HG03378 (cell line): ENCODE results near the gene WIPF2.
A peak's percentile ranks its signal among the peaks of the same experiment; 100 is the strongest.

Source experiments
- ATAC-seq: cut with Tn5 transposase; IDR thresholded peaks from one replicate; pipeline ENCODE4 v1.9.1; 2021; ENCODE audit warnings: mild to moderate bottlenecking, moderate library complexity; ENCODE audit not compliant: unreplicated experiment

Gene WIPF2

DNA sequence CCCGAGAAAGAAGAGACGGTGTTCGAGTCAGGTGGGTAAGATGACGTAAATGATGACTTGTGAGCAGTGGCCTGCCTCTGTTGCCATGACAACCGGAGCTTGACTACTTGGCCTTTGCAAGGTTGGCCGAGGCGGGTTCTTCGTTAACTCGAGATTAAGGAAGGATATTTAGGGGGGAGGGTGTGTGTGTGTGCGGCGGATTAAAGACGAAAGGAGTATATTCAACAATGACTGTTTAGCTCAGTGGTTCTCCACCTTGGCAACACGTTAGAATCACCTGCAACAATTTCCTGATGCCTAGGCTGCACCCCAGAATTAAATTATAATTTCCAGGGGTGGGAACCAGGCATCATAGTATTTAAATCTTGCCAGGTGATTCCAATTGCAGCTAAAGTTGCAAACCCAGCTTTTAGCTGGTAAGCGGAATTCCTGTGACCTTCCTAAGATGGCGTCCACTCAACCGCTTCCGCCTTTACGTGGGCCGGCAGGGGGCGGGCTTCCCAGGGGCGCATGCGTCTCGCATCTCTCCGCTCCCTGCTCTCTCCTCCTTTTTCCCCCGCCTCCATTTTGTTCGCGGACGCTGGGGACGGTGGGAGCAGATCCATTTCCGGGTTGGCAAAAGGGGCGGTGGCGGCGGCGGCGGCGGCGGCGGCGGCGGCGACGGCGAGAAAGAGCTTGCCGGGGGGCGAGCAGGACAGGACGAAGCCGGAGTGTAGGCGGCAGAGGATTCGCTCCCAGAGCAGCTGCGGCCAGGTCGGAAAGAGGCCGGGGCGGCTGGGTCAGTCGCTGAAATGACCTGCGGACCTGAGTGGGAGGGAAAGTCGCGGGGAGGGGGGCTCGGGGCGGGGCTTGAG, at the start of gene WIPF2:
Gene WIPF2 (plus strand): TSS at position 565 of the 854 bp plus-strand sequence. CDS start 37,156 bp downstream, outside the sequence.
- peak; percentile 73 for ATAC-seq

GRCh38 chr17:40170325-40170724, 48.8 kb upstream of the WIPF2 start:
- no peak for ATAC-seq

DNA sequence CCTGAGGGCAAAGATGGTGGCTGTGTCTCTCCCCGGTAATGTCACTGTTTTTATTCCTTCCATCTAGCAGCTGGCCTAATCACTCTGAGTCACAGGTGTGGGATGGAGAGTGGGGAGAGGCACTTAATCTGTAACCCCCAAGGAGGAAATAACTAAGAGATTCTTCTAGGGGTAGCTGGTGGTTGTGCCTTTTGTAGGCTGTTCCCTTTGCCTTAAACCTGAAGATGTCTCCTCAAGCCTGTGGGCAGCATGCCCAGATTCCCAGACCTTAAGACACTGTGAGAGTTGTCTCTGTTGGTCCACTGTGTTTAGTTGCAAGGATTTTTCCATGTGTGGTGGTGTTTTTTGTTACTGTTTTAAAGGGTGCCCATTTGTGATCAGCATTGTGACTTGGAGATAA, 47.4 kb upstream of the WIPF2 start:
- no peak for ATAC-seq

- no peak for ATAC-seq
Measured at GRCh38 chr17:40173091-40173777, 45.9 kb upstream of the WIPF2 start.

DNA sequence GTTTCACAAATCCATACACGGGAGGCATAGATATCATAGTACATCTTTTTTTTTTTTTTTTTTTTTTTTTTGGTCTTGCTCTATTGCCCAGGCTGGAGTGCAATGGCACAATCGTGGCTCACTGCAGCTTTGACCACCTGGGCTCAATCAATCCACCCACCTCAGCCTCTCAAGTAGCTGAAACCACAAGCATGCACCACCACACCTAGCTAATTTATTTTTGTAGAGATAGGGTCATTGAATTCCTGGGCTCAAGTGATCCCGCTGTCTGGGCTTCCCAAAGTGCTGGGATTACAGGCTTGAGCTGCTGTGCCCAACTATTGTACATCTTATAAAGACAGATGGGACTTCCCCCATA, 45.3 kb upstream of the WIPF2 start:
- no peak for ATAC-seq

GRCh38 chr17:40174514-40174913, 44.6 kb upstream of the WIPF2 start:
- no peak for ATAC-seq

DNA sequence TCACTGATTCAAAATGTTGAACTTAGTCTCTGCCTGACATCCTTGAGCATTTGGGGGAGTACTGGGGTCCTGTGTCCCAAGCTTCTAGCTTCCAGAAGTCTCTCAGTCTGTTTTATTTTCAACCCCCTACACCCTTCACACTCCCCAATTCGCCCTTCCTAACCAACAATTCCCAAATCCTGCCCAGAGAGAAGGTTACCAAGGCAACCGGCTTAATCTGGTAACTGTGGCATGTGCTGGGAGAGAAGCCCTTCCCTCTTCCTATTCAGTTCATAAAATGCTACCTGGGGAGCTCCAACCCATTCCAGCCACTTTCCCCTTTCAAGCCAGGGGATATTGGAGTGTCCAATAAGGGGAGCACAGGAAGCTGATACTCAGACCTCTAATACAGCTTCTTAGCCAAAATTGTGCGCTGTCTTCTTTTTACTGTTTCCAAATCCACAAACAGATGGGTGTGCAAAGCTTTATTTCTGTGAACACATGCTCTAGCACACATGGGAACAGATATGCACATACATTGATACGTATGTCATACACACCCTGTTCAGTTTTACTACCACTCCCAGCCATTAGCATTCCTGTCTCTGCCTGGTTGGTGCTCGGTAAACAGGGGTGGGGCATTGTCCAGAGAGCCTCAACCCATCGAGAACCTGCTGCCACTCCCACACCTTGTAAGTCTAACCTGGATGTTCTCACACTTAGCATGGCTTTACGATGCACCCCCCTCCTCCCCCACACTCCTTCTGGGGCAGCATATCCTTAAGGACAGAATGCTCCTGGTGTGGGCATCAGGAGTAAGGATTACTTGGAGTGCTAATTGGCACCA, 43.0 kb upstream of the WIPF2 start:
- ATAC-seq: no peak

DNA sequence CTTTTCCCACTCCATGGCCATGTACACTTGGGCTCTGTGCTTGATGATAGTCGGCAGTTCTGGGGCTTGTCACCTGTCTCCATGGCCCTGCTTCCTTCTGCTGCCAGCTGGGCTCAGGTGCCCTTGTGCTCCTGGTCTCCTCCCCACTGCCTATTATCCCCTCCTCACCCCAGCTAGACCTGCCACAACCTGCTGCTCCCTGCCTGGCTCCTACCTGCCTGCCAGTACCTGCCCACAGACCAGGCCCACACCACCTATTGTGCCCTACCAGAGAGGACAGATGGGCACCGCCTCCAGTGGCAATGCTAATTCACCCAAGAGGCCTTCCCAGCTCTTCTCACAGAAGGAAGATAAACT, 42.4 kb upstream of the WIPF2 start:
- ATAC-seq: no peak

GRCh38 chr17:40177275-40177874, 41.7 kb upstream of the WIPF2 start, which contains the start of gene RAPGEFL1:
Gene RAPGEFL1, plus strand, starts transcription at chr17:40177470. Its CDS starts 392 bp downstream, at chr17:40177862.
- ATAC-seq: no peak

DNA sequence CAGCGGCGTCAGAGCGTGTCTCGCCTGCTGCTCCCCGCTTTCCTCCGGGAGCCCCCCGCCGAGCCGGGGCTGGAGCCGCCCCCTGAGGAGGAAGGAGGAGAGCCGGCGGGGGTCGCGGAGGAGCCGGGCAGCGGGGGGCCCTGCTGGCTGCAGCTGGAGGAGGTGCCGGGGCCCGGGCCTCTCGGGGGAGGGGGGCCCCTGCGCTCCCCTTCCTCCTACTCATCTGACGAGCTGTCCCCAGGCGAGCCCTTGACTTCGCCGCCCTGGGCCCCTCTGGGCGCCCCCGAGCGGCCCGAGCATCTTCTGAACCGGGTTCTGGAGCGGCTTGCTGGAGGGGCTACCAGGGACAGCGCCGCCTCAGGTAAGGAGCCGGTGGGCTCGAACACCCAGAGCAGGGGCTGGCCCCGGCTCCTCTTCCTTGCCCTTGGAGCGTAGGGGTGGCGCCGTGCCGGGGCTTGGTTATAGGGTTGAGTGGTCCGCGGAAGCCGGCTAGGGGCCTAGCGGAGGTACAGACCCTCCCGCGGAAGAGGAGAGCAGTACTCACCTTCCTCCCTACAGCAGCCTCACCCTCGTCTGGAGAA, 41.0 kb upstream of the WIPF2 start:
- ATAC-seq: no peak

- no peak for ATAC-seq
Measured at GRCh38 chr17:40178660-40179059, 40.4 kb upstream of the WIPF2 start.

DNA sequence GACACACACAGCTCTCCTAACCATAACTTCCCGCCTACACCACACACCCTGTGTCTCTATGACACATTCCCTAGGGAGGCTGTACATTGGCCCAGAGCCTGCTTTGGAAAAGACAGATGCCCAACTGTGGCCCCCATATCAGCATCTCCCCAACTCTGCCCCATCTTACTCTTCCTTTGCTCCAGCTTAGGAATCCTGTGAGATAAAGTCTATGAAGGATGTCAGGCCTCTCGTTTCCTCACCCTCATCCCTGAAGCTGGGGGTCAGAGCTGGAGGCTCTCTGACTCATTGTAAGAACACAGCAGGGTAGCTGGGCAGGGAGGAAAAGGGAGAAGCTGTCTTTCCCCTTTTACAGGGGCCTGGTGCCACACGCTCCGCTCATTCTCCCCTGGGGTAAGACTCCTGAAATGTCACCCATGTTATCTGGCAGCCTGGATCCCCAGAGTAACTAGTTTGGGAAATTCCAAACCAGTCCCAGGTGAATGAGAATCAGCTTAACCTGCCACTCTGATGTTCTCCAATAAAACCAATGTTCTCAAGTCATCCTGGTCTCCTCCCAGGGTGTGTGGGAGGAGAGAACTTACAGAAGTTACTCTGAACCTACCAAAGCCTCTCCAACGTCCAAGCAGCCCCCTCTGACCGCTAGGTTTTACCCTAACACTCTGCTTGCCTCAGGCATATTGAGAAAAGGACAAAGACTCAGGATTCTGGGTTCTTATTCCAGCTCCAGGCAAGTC, 39.0 kb upstream of the WIPF2 start:
- ATAC-seq: no peak

DNA sequence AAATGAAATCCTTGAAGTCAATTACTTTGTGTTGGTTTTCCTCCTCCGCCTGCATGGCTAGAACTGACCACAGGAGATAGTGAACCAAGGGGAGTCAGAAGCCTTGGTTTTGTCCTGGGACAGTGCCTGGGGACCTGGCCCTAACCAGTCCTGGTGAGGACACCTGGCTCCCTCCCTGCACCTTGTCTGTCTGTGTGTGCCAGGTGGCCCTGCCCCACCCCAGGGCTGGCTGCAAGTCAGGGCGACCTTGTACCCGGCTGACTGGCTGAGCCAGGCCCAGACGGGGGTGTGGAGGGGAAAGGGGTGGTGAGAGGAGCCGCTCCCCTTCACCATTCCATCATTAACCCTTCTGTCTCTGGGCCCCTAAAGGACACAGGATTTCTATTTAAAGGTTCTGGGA, 38.4 kb upstream of the WIPF2 start:
- ATAC-seq: no peak

DNA sequence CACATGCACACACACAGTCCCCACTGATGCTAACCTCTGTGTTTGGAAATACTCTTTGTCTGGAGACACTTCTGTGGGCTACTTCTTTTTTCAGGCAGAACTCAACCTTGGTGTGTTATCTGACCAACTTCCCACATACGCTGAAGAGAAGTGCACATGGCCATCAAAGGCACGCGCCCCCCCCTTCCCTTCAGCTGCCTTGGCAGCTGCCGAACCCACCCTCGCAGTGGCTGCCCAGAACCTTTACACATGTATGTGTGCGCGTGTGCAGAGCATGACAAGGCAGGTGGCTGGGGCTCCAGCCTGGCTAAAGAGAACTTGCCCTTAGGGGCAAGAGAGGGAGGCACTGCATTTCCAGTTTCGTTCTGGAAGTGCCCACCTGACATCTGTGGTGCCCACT, 37.9 kb upstream of the WIPF2 start:
- ATAC-seq: no peak

- no peak for ATAC-seq
Measured at GRCh38 chr17:40182606-40183005, 36.5 kb upstream of the WIPF2 start.

GRCh38 chr17:40187238-40187637, 31.9 kb upstream of the WIPF2 start:
- no peak for ATAC-seq

DNA sequence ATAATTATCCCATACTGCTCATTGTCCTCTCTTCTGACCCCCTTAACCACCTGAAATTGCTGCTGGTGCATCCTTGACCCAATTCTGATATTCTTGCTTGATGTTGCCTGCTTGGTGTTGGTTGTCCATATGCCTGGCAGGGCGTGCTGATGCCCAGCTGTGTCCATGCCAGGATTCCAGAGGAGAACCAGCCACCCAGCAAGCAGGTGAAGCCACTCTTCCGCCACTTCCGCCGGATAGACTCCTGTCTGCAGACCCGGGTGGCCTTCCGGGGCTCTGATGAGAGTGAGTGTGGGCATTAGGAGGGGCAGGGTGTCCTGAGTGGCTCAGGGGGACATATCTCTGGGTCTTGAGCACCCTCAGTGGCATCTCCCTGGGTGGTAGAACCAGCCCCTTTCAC, 30.4 kb upstream of the WIPF2 start:
- no peak for ATAC-seq

DNA sequence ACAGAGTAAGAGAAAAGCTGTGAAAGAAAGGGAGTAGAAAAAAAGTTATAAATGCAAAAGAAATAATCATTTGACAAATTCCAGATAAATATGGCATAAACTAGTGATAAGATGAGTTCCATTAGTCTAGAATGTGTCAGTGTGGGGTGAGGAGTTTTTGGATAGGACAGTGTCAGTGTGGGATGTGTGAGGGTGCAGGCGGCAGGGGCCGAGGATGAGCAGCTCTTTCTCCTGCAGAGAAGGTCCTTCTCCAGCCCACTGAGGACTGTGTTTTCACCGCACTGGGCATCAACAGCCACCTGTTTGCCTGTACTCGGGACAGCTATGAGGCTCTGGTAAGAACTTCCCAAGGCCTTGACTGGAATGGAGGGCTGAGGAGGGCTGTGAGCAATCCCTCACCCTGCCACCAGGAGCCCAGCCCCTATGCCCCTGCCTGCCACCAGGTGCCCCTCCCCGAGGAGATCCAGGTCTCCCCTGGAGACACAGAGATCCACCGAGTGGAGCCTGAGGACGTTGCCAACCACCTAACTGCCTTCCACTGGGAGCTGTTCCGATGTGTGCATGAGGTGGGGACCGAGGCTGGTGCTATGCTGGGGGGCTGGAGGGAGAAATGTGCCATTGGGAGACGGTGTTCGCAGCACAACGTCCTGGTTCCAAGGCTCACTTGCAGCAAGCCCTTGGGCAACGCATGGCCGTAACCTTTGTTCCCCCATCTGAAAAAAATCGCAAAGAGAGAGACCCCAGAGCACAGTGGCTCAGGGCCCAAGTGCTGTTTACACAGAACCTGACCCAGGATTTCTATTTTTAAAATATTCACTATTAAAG, 28.7 kb upstream of the WIPF2 start:
- ATAC-seq: no peak
